ENCODE data around the gene MGME1. TPM values are rescaled to one million over a fixed set of nuclear protein-coding genes. Genes with fewer than 3 reads are reported as not detected.

The MGME1 gene
- total RNA-seq, 1 experiment from 2014 or later: 56.0 TPM

DNA sequence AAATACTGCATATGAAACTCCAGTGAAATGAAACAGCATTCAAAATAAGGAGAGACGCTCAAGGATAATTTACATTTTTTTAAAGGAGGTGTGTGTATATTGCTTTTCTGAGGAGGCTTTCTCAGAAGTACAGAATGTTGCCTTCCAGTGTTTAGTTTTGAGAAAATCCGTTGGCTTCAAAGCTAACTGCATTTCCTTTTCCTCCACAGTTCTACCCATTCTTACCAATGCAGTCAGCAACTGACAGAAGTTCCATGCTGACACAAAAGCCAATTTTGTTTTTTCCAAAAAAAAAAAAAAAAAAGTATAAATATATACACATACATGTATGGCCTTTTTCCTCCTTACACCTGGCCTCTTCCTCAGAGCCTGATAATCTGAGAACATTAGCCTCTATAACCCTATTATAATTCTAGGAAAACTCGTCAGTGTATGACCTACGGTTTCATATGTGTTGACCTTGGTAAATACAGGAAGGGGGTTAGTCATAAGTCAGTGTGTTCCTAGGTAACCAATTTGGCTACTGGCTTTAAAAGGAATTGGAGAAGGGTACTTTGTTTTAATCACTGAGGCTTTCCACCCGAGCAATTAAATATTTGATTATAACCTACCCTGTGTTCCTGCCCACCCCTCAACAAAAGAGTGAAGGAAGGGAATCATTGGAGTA is 24.2 kb downstream of the MGME1 start (continued):
- TF ChIP-seq, protein P1, sequence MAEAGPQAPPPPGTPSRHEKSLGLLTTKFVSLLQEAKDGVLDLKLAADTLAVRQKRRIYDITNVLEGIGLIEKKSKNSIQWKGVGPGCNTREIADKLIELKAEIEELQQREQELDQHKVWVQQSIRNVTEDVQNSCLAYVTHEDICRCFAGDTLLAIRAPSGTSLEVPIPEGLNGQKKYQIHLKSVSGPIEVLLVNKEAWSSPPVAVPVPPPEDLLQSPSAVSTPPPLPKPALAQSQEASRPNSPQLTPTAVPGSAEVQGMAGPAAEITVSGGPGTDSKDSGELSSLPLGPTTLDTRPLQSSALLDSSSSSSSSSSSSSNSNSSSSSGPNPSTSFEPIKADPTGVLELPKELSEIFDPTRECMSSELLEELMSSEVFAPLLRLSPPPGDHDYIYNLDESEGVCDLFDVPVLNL (CRISPR knock-in tag; IDR thresholded peaks at IDR 0.05; ENCODE audit: borderline replicate concordance, low read depth): no peak
- TF ChIP-seq, protein P2, sequence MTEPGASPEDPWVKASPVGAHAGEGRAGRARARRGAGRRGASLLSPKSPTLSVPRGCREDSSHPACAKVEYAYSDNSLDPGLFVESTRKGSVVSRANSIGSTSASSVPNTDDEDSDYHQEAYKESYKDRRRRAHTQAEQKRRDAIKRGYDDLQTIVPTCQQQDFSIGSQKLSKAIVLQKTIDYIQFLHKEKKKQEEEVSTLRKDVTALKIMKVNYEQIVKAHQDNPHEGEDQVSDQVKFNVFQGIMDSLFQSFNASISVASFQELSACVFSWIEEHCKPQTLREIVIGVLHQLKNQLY (CRISPR knock-in tag; IDR thresholded peaks at IDR 0.05): no peak
- TF ChIP-seq CREM (CRISPR knock-in tag; IDR thresholded peaks at IDR 0.05) (no peak), ZNF121 (CRISPR knock-in tag; IDR thresholded peaks at IDR 0.05) (no peak), GABPB1 (CRISPR knock-in tag; IDR thresholded peaks at IDR 0.05) (no peak), MYBL2 (CRISPR knock-in tag; IDR thresholded peaks at IDR 0.05) (no peak), ZNF396 (CRISPR knock-in tag; IDR thresholded peaks at IDR 0.05; ENCODE audit: borderline replicate concordance) (no peak), ZNF219 (CRISPR knock-in tag; IDR thresholded peaks at IDR 0.05; ENCODE audit: borderline replicate concordance) (no peak), NFYB (CRISPR knock-in tag; conservative IDR thresholded peaks at IDR 0.05; ENCODE audit: low read depth) (no peak), IRF2 (CRISPR knock-in tag; IDR thresholded peaks at IDR 0.05; ENCODE audit: borderline replicate concordance, low read depth) (no peak)

DNA sequence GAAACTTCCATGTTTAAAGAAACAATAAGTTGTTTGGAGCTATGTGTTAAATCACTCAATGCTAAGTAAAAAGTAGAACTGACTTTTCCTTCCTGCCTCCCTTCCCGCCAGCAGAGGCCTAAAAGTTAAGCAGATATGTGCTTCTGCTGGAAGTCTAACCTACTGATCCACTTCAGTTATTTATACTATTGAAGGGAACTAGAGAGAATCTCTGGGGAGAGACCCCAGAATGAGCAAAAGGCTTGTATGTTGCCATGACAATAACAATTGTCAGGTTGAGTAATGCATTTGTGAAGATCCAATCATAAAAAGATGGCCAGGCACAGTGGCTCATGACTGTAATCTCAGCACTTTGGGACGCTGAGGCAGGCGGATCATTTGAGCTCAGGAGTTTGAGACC is 24.7 kb downstream of the MGME1 start:
- DNase-seq (ENCODE audit: low spot score): no peak
- Mint-ChIP-seq H3K4me3 (no peak overlapping the region), H3K9me3 (no peaks in the 10 kb centered on the region), H3K36me3 (peaks cover 15% of the 10 kb centered on the region), H3K4me1 (peaks cover 16% of the 10 kb centered on the region), H3K27ac (no peak overlapping the region), H3K27me3 (ENCODE audit: low read depth) (no peaks in the 10 kb centered on the region)
- ChIA-PET POLR2A (no interaction called here), CTCF (interaction anchor here (1.1 kb wide), 1 partner anchor 312 kb away, joined by 3 read pairs; the partner anchor contains the start of gene RRBP1)
- ATAC-seq: no peak
- TF ChIP-seq NFATC4 (CRISPR knock-in tag; IDR thresholded peaks at IDR 0.05): no peak
- TF ChIP-seq, protein P3, sequence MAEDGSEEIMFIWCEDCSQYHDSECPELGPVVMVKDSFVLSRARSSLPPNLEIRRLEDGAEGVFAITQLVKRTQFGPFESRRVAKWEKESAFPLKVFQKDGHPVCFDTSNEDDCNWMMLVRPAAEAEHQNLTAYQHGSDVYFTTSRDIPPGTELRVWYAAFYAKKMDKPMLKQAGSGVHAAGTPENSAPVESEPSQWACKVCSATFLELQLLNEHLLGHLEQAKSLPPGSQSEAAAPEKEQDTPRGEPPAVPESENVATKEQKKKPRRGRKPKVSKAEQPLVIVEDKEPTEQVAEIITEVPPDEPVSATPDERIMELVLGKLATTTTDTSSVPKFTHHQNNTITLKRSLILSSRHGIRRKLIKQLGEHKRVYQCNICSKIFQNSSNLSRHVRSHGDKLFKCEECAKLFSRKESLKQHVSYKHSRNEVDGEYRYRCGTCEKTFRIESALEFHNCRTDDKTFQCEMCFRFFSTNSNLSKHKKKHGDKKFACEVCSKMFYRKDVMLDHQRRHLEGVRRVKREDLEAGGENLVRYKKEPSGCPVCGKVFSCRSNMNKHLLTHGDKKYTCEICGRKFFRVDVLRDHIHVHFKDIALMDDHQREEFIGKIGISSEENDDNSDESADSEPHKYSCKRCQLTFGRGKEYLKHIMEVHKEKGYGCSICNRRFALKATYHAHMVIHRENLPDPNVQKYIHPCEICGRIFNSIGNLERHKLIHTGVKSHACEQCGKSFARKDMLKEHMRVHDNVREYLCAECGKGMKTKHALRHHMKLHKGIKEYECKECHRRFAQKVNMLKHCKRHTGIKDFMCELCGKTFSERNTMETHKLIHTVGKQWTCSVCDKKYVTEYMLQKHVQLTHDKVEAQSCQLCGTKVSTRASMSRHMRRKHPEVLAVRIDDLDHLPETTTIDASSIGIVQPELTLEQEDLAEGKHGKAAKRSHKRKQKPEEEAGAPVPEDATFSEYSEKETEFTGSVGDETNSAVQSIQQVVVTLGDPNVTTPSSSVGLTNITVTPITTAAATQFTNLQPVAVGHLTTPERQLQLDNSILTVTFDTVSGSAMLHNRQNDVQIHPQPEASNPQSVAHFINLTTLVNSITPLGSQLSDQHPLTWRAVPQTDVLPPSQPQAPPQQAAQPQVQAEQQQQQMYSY (CRISPR knock-in tag; IDR thresholded peaks at IDR 0.05): no peak
- no peak for TF ChIP-seq HMGA2 (CRISPR knock-in tag; IDR thresholded peaks at IDR 0.05)
- TF ChIP-seq, protein P4, sequence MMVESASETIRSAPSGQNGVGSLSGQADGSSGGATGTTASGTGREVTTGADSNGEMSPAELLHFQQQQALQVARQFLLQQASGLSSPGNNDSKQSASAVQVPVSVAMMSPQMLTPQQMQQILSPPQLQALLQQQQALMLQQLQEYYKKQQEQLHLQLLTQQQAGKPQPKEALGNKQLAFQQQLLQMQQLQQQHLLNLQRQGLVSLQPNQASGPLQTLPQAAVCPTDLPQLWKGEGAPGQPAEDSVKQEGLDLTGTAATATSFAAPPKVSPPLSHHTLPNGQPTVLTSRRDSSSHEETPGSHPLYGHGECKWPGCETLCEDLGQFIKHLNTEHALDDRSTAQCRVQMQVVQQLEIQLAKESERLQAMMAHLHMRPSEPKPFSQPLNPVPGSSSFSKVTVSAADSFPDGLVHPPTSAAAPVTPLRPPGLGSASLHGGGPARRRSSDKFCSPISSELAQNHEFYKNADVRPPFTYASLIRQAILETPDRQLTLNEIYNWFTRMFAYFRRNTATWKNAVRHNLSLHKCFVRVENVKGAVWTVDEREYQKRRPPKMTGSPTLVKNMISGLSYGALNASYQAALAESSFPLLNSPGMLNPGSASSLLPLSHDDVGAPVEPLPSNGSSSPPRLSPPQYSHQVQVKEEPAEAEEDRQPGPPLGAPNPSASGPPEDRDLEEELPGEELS (CRISPR knock-in tag; IDR thresholded peaks at IDR 0.05): no peak
- no peak for TF ChIP-seq ATF1 (CRISPR knock-in tag; IDR thresholded peaks at IDR 0.05)
- no peak for TF ChIP-seq ZNF121 (CRISPR knock-in tag; IDR thresholded peaks at IDR 0.05)
- TF ChIP-seq, protein P5, sequence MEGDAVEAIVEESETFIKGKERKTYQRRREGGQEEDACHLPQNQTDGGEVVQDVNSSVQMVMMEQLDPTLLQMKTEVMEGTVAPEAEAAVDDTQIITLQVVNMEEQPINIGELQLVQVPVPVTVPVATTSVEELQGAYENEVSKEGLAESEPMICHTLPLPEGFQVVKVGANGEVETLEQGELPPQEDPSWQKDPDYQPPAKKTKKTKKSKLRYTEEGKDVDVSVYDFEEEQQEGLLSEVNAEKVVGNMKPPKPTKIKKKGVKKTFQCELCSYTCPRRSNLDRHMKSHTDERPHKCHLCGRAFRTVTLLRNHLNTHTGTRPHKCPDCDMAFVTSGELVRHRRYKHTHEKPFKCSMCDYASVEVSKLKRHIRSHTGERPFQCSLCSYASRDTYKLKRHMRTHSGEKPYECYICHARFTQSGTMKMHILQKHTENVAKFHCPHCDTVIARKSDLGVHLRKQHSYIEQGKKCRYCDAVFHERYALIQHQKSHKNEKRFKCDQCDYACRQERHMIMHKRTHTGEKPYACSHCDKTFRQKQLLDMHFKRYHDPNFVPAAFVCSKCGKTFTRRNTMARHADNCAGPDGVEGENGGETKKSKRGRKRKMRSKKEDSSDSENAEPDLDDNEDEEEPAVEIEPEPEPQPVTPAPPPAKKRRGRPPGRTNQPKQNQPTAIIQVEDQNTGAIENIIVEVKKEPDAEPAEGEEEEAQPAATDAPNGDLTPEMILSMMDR (IDR thresholded peaks at IDR 0.05): no peak
- TF ChIP-seq, protein P6, sequence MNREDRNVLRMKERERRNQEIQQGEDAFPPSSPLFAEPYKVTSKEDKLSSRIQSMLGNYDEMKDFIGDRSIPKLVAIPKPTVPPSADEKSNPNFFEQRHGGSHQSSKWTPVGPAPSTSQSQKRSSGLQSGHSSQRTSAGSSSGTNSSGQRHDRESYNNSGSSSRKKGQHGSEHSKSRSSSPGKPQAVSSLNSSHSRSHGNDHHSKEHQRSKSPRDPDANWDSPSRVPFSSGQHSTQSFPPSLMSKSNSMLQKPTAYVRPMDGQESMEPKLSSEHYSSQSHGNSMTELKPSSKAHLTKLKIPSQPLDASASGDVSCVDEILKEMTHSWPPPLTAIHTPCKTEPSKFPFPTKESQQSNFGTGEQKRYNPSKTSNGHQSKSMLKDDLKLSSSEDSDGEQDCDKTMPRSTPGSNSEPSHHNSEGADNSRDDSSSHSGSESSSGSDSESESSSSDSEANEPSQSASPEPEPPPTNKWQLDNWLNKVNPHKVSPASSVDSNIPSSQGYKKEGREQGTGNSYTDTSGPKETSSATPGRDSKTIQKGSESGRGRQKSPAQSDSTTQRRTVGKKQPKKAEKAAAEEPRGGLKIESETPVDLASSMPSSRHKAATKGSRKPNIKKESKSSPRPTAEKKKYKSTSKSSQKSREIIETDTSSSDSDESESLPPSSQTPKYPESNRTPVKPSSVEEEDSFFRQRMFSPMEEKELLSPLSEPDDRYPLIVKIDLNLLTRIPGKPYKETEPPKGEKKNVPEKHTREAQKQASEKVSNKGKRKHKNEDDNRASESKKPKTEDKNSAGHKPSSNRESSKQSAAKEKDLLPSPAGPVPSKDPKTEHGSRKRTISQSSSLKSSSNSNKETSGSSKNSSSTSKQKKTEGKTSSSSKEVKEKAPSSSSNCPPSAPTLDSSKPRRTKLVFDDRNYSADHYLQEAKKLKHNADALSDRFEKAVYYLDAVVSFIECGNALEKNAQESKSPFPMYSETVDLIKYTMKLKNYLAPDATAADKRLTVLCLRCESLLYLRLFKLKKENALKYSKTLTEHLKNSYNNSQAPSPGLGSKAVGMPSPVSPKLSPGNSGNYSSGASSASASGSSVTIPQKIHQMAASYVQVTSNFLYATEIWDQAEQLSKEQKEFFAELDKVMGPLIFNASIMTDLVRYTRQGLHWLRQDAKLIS (CRISPR knock-in tag; IDR thresholded peaks at IDR 0.05; ENCODE audit: borderline replicate concordance): no peak
- TF ChIP-seq ZNF317 (CRISPR knock-in tag; IDR thresholded peaks at IDR 0.05; ENCODE audit: borderline replicate concordance, low read depth): no peak
- no peak for TF ChIP-seq TCF7 (CRISPR knock-in tag; IDR thresholded peaks at IDR 0.05; ENCODE audit: low read depth)
- TF ChIP-seq, protein P7, sequence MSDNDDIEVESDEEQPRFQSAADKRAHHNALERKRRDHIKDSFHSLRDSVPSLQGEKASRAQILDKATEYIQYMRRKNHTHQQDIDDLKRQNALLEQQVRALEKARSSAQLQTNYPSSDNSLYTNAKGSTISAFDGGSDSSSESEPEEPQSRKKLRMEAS (CRISPR knock-in tag; IDR thresholded peaks at IDR 0.05): no peak
- no peak for TF ChIP-seq SP1 (CRISPR knock-in tag; conservative IDR thresholded peaks at IDR 0.05)
- TF ChIP-seq GRHL2 (CRISPR knock-in tag; IDR thresholded peaks at IDR 0.05; ENCODE audit: insufficient replicate concordance, severe bottlenecking): no peak
- no peak for TF ChIP-seq NR1H2 (CRISPR knock-in tag; IDR thresholded peaks at IDR 0.05)
